K562 (cell line): Measurements from ENCODE around the gene CD52. TPM values are rescaled to one million over a fixed set of nuclear protein-coding genes. Genes with fewer than 3 reads are reported as not detected.

Experiments
- ARHGAP35 ChIP-seq: fragments of 450-650 bp; IDR thresholded peaks from 2 replicates; pipeline ENCODE4 v1.6.1; 2018; ENCODE audit not compliant: partially characterized antibody
- BRD9 ChIP-seq: fragments of 450-650 bp; IDR thresholded peaks from 2 replicates; pipeline ENCODE4 v1.6.1; 2018; ENCODE audit warnings: low read depth; ENCODE audit not compliant: partially characterized antibody
- EGR1 ChIP-seq: fragments of 450-650 bp; conservative IDR thresholded peaks from 2 replicates; pipeline ENCODE4 v1.6.1; 2017; ENCODE audit warnings: mild to moderate bottlenecking
- ELF2 ChIP-seq: fragments of 250-450 bp; sonication (Bioruptor Pico); IDR thresholded peaks from 2 replicates; pipeline ENCODE4 v1.5.0; 2021; ENCODE audit warnings: mild to moderate bottlenecking
- FOXK1 ChIP-seq: sonication (generic); formaldehyde crosslinking; IDR thresholded peaks from 2 replicates; pipeline ENCODE4 v1.8.0; 2022; ENCODE audit warnings: missing genetic modification reagents, mild to moderate bottlenecking, borderline replicate concordance
- HCFC1 ChIP-seq: IDR thresholded peaks from 2 replicates; pipeline ENCODE4 v1.6.1; 2012; ENCODE audit warnings: low read depth, low read length, improper control_type of control experiment
- HNRNPK ChIP-seq: fragments of 200-400 bp; formaldehyde crosslinking; IDR thresholded peaks from one replicate; pipeline ENCODE4 v1.6.1; 2018; ENCODE audit warnings: mild to moderate bottlenecking, low read depth, low read length; ENCODE audit not compliant: poor library complexity, severe bottlenecking
- MEF2A ChIP-seq: IDR thresholded peaks from 2 replicates; pipeline ENCODE4 v1.6.1; 2011; ENCODE audit warnings: low read depth, mild to moderate bottlenecking, low read length, moderate library complexity; ENCODE audit not compliant: control insufficient read depth
- POLR2AphosphoS2 ChIP-seq: IDR thresholded peaks from 2 replicates; pipeline ENCODE4 v1.6.1; 2012; ENCODE audit warnings: low read length, improper control_type of control experiment
- POLR2B ChIP-seq: fragments of 450-650 bp; IDR thresholded peaks from 2 replicates; pipeline ENCODE4 v1.6.1; 2018; ENCODE audit warnings: low read depth; ENCODE audit not compliant: partially characterized antibody
- RAD51 ChIP-seq: fragments of 450-650 bp; IDR thresholded peaks from 2 replicates; pipeline ENCODE4 v1.7.1; 2016; ENCODE audit warnings: low read depth, mild to moderate bottlenecking, borderline replicate concordance
- RBM14 ChIP-seq: fragments of 200-400 bp; formaldehyde crosslinking; IDR thresholded peaks from 2 replicates; pipeline ENCODE4 v1.6.1; 2018; ENCODE audit warnings: low read depth, mild to moderate bottlenecking, low read length, moderate library complexity, borderline replicate concordance; ENCODE audit not compliant: insufficient read depth
- RUNX1 ChIP-seq: sonication (generic); IDR thresholded peaks from 2 replicates; pipeline ENCODE4 v1.6.1; 2016; ENCODE audit warnings: antibody characterized with exemption, low read depth
- TOE1 ChIP-seq, 2 experiments: fragments of 450-650 bp in 1 of 2; sonication (generic) in 1 of 2; formaldehyde crosslinking in 1 of 2; IDR thresholded peaks; 2 replicates each; pipeline versions ENCODE4 v1.7.1 to v1.8.0; 2016 to 2022; ENCODE audit warnings: borderline replicate concordance in 2 of 2, mild to moderate bottlenecking in 2 of 2, antibody characterized with exemption in 1 of 2, inconsistent platforms in 1 of 2, low read depth in 1 of 2, missing genetic modification reagents in 1 of 2, moderate library complexity in 1 of 2
- TSC22D4 ChIP-seq: fragments of 450-650 bp; IDR thresholded peaks from 2 replicates; pipeline ENCODE4 v1.6.1; 2016; ENCODE audit warnings: missing genetic modification characterization, missing biosample characterization, control low read depth
- ZNF212 ChIP-seq: fragments of 450-650 bp; formaldehyde crosslinking; IDR thresholded peaks from 2 replicates; pipeline ENCODE4 v1.4.0; 2020; ENCODE audit warnings: mild to moderate bottlenecking
- ZNF785 ChIP-seq: fragments of 250-450 bp; sonication (Bioruptor Pico); IDR thresholded peaks from 2 replicates; pipeline ENCODE4 v1.4.0; 2020; ENCODE audit warnings: mild to moderate bottlenecking
- polyA plus RNA-seq, 8 experiments: library from polyadenylated mRNA; depleted of rRNA in 4 of 8; stranded (reverse) in 5 of 8; unstranded in 3 of 8; fragments of >200 nt; fragmentation: Nextera tagmentation in 2 of 8; fragmentation: Illumina TruSeq in 1 of 8; extraction: Ambion mirVana in 2 of 8; extraction: Trizol in 1 of 8; gene quantifications; 2 replicates each; pipeline versions ENCODE4 v1.2.1 to v1.2.3, GENCODE V29; 2011 to 2014; ENCODE audit warnings: inconsistent platforms in 1 of 8, missing spikeins in 1 of 8
- total RNA-seq, 7 experiments: library from RNA; depleted of rRNA in 6 of 7; stranded (reverse); fragments of >200 nt in 6 of 7; fragmentation: Illumina TruSeq in 2 of 7; extraction: Trizol in 2 of 7; gene quantifications; 2 replicates each; pipeline versions ENCODE4 v1.2.1 to v1.2.3, GENCODE V29; 2011 to 2021; ENCODE audit warnings: low replicate concordance in 1 of 7
- TF ChIP-seq, protein P1 (sequence below), 3 experiments: fragments of 200-800 bp in 1 of 3; fragments of 250-450 bp in 1 of 3; fragments of 450-650 bp in 1 of 3; sonication (Bioruptor Pico) in 1 of 3; sonication (Bioruptor generic) in 1 of 3; formaldehyde crosslinking in 1 of 3; IDR thresholded peaks; 2 replicates each; pipeline versions ENCODE4 v1.6.1 to v1.8.0; 2016 to 2022; ENCODE audit warnings: mild to moderate bottlenecking in 2 of 3, missing genetic modification characterization in 2 of 3, missing compliant biosample characterization in 1 of 3, moderate library complexity in 1 of 3
- TF ChIP-seq, protein P2 (sequence below): fragments of 450-650 bp; IDR thresholded peaks from one replicate; pipeline ENCODE4 v1.6.1; 2018; ENCODE audit warnings: mild to moderate bottlenecking, moderate library complexity; ENCODE audit not compliant: partially characterized antibody
- TF ChIP-seq, protein P3 (sequence below): IDR thresholded peaks from 2 replicates; pipeline ENCODE4 v1.6.1; 2011; ENCODE audit not compliant: insufficient read length; ENCODE audit errors: extremely low read depth
- TF ChIP-seq, protein P4 (sequence below): sonication (generic); formaldehyde crosslinking; IDR thresholded peaks from 2 replicates; pipeline ENCODE4 v1.8.0; 2022; ENCODE audit warnings: missing genetic modification reagents, mild to moderate bottlenecking, moderate library complexity, borderline replicate concordance

The CD52 gene
- total and polyA plus RNA-seq, 9 of the 15 experiments (the other 6 are each of a cell fraction or from before 2014, with no cell fraction given): 34.9 to 488 (median 173) TPM

DNA sequence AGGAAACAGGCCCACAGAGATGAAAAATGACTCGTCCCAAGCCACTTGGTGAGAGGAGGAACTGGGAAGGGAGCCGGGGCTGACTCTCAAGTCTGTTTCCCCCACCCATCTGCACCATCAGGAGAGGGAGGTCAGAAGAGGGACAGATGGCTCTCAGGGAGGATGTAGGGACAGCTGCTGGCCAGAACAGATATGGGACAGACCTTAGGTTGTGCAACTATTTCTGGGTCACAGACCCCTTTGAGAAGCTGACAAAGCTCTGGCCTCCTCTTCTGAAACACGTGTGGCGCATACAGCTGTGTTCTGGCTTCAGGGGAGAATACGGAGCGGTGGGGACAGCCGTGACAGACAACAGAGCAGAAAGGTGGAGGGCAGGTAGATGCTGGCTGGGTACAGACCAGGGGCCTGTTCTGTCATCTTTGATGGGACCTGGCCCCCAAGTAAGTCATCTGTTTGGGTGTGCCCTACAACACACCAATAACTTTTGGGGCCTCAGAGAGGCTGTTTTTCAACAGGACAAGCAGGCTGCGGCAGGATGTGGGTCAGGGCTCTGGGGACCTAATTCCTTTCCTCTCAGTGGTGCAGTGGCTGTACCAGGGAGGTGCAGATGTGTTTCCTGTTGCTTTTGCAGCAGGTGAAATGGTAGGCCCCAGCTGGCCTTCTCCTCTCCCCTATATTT, 30.6 kb upstream of the CD52 start (continued):
- TF ChIP-seq, protein P1, sequence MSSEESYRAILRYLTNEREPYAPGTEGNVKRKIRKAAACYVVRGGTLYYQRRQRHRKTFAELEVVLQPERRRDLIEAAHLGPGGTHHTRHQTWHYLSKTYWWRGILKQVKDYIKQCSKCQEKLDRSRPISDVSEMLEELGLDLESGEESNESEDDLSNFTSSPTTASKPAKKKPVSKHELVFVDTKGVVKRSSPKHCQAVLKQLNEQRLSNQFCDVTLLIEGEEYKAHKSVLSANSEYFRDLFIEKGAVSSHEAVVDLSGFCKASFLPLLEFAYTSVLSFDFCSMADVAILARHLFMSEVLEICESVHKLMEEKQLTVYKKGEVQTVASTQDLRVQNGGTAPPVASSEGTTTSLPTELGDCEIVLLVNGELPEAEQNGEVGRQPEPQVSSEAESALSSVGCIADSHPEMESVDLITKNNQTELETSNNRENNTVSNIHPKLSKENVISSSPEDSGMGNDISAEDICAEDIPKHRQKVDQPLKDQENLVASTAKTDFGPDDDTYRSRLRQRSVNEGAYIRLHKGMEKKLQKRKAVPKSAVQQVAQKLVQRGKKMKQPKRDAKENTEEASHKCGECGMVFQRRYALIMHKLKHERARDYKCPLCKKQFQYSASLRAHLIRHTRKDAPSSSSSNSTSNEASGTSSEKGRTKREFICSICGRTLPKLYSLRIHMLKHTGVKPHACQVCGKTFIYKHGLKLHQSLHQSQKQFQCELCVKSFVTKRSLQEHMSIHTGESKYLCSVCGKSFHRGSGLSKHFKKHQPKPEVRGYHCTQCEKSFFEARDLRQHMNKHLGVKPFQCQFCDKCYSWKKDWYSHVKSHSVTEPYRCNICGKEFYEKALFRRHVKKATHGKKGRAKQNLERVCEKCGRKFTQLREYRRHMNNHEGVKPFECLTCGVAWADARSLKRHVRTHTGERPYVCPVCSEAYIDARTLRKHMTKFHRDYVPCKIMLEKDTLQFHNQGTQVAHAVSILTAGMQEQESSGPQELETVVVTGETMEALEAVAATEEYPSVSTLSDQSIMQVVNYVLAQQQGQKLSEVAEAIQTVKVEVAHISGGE (CRISPR knock-in tag; IDR thresholded peaks at IDR 0.05): peak in 1 of 3 experiments; percentile 73; a peak in 2 of 6 replicates
- TF ChIP-seq ZNF212 (CRISPR knock-in tag) (no peak), ZNF785 (no peak), TSC22D4 (tag) (no peak), POLR2B (no peak), ELF2 (no peak), HCFC1 (no peak), EGR1 (peak; percentile 40; the same call in 1 of the 2 replicates), FOXK1 (CRISPR knock-in tag) (0 out of 2 replicates have a peak, but pooled peaks have one; percentile 12), TOE1 (IDR thresholded peaks at IDR 0.05; ENCODE audit: borderline replicate concordance) (no peak), TOE1 (CRISPR knock-in tag; IDR thresholded peaks at IDR 0.05; ENCODE audit: borderline replicate concordance, low read depth) (no peak), HNRNPK (no peak), RBM14 (no peak), RAD51 (peak; percentile 51; the same call in 1 of the 2 replicates), BRD9 (no peak), POLR2AphosphoS2 (no peak), RUNX1 (peak; percentile 80; the same call in 1 of the 2 replicates), MEF2A (peak; percentile 81), ARHGAP35 (no peak)
- TF ChIP-seq, protein P2, sequence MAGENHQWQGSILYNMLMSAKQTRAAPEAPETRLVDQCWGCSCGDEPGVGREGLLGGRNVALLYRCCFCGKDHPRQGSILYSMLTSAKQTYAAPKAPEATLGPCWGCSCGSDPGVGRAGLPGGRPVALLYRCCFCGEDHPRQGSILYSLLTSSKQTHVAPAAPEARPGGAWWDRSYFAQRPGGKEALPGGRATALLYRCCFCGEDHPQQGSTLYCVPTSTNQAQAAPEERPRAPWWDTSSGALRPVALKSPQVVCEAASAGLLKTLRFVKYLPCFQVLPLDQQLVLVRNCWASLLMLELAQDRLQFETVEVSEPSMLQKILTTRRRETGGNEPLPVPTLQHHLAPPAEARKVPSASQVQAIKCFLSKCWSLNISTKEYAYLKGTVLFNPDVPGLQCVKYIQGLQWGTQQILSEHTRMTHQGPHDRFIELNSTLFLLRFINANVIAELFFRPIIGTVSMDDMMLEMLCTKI: no peak
- TF ChIP-seq, protein P3, sequence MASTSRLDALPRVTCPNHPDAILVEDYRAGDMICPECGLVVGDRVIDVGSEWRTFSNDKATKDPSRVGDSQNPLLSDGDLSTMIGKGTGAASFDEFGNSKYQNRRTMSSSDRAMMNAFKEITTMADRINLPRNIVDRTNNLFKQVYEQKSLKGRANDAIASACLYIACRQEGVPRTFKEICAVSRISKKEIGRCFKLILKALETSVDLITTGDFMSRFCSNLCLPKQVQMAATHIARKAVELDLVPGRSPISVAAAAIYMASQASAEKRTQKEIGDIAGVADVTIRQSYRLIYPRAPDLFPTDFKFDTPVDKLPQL: no peak
- TF ChIP-seq, protein P4, sequence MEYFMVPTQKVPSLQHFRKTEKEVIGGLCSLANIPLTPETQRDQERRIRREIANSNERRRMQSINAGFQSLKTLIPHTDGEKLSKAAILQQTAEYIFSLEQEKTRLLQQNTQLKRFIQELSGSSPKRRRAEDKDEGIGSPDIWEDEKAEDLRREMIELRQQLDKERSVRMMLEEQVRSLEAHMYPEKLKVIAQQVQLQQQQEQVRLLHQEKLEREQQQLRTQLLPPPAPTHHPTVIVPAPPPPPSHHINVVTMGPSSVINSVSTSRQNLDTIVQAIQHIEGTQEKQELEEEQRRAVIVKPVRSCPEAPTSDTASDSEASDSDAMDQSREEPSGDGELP (CRISPR knock-in tag): peak; percentile 97
